Psoas muscle (tissue), 8 donors: Measurements from ENCODE around the gene LIF. TPM values are rescaled to one million over a fixed set of nuclear protein-coding genes. Genes with fewer than 3 reads are reported as not detected.

ENCODE experiments used
- ATAC-seq, 4 donors: fragments of 200-7000 bp; cut with Tn5 transposase; one replicate each; pipeline ENCODE4 v1.9.1; 2020; ENCODE audit warnings: moderate library complexity in 3 of 4, mild to moderate bottlenecking in 2 of 4
- DNase-seq, 2 donors: peaks; one replicate each; pipeline ENCODE4 v3.0.0-alpha.2; 2020
- H3K27ac ChIP-seq: fragments of 200-600 bp; one replicate; pipeline ENCODE4 v1.8.0; 2022
- H3K27me3 ChIP-seq, 3 donors: fragments of 200-600 bp in 1 of 3; one replicate each; pipeline versions ENCODE4 v1.6.1 to v1.8.0; 2013 to 2022; ENCODE audit warnings: low read length in 2 of 3, mild to moderate bottlenecking in 2 of 3, moderate library complexity in 1 of 3; ENCODE audit not compliant: insufficient read depth in 3 of 3
- H3K36me3 ChIP-seq, 2 donors: fragments of 200-600 bp in 1 of 2; one replicate each; pipeline versions ENCODE4 v1.6.1 to v1.8.0; 2013 to 2022; ENCODE audit warnings: low read depth in 1 of 2, mild to moderate bottlenecking in 1 of 2, moderate library complexity in 1 of 2; ENCODE audit not compliant: insufficient read depth in 1 of 2
- H3K4me1 ChIP-seq: fragments of 200-600 bp; one replicate; pipeline ENCODE4 v1.8.0; 2022
- H3K4me3 ChIP-seq: fragments of 200-600 bp; one replicate; pipeline ENCODE4 v1.8.0; 2022; ENCODE audit warnings: mild to moderate bottlenecking
- H3K9me3 ChIP-seq: fragments of 200-600 bp; one replicate; pipeline ENCODE4 v1.8.0; 2022
- CTCF ChIP-seq: fragments of 200-600 bp; IDR thresholded peaks from one replicate; pipeline ENCODE4 v1.8.0; 2022; ENCODE audit warnings: antibody characterized with exemption
- WGBS, 3 donors: extraction: QIAGEN DNeasy Blood & Tissue Kit; methylation state at CpG; one replicate each; pipeline versions ENCODE4 v1.1.6 to v1.1.7; 2013; 5-methylcytosine and 5-hydroxymethylcytosine counted together
- intact Hi-C, 2 donors: fragments of 100-400 bp; cut with DNase I; formaldehyde crosslinking; loops; one replicate each; pipeline versions ENCODE4 v1.11.0 to v1.14.2; 2022
- polyA plus RNA-seq, 3 donors: library from polyadenylated mRNA; stranded (reverse); fragments of 200-250 nt; gene quantifications; one replicate each; pipeline ENCODE4 v1.2.3, GENCODE V29; 2013
- total RNA-seq, 4 donors: library from RNA; stranded (reverse); fragmentation: NEBNext Ultra II Directional in 2 of 4; extraction: Animal tissue kit (Norgen Biotek cat#: 25700) in 2 of 4; gene quantifications; one replicate each; pipeline versions ENCODE4 v1.2.1 to v1.2.4, GENCODE V29; 2021 to 2023
- donor health status: healthy with polysubstance abuse.
- donor health status: DM: no; HTN: no; CAD: no; lungs with moderate emphysema.
- donor health status: Bipolar disorder and iron deficiency.
- donor health status: healthy.
- donor health status: DM: yes; HTN: yes; CAD: no.
- donor health status: DM: no; HTN: no; CAD: no.
- donor health status: DM: no; HTN: no; CAD: no.
- donor health status: DM: yes; HTN: yes; CAD: no.

The LIF gene
- total and polyA plus RNA-seq, 7 donors, result 0.10 to 21.4 (median 0.33) TPM; not detected in 1

GRCh38 chr22:30294066-30294465 is 47.5 kb upstream of the LIF start:
- no peaks in the 10 kb centered on the region for H3K9me3 ChIP-seq
- intact Hi-C loops, result loop anchor here in 1 of 2 donors (5.0 kb wide), 1 partner anchor 33 kb away; the partner anchor contains the start of gene TBC1D10A
- H3K27me3 ChIP-seq, result no peaks in the 10 kb centered on the region
- no peak overlapping the region for H3K27ac ChIP-seq
- H3K36me3 ChIP-seq, result peaks cover 0 to 32% of the 10 kb centered on the region in 2 donors
- TF ChIP-seq CTCF, result no peak
- ATAC-seq (no peak), DNase-seq (peak in 1 of 2 donors; percentile 12)
- no peak overlapping the region for H3K4me3 ChIP-seq
- H3K4me1 ChIP-seq, result peaks cover 11% of the 10 kb centered on the region
- WGBS, 3 donors, result 88 to 97% (median 95%) methylated on average over 9 of the region's 9 CpGs

- TF ChIP-seq CTCF, result no peak
- Histone ChIP-seq H3K27ac (no peak overlapping the region), H3K4me1 (peaks cover 19% of the 10 kb centered on the region), H3K27me3 (no peaks in the 10 kb centered on the region), H3K36me3 (peaks cover 0 to 25% of the 10 kb centered on the region in 2 donors), H3K4me3 (no peak overlapping the region), H3K9me3 (no peaks in the 10 kb centered on the region)
- WGBS, 3 donors, result 87 to 95% (median 89%) methylated on average over 7 of the region's 7 CpGs
- no peak for DNase-seq
- no peak for ATAC-seq
- intact Hi-C loops, result loop anchor here in 1 of 2 donors (5.0 kb wide), 1 partner anchor 34 kb away; the partner anchor contains the start of gene TBC1D10A
These were observed 46.5 kb upstream of the LIF start for GRCh38 chr22:30293026-30293425.

- intact Hi-C loops, result loop anchor here in 1 of 2 donors (5.0 kb wide), 1 partner anchor 35 kb away; the partner anchor contains the start of gene TBC1D10A
- H3K27ac ChIP-seq, result peak overlapping the region; percentile 76
- H3K4me1 ChIP-seq, result peaks cover 22% of the 10 kb centered on the region
- H3K9me3 ChIP-seq, result no peaks in the 10 kb centered on the region
- no peak for TF ChIP-seq CTCF
- 85 to 89% (median 88%) methylated on average over 18 of the region's 18 CpGs for WGBS, 3 donors
- peaks cover 0 to 18% of the 10 kb centered on the region in 2 donors for H3K36me3 ChIP-seq
- DNase-seq, result no peak
- H3K27me3 ChIP-seq, result no peaks in the 10 kb centered on the region
- no peak overlapping the region for H3K4me3 ChIP-seq
- ATAC-seq, result no peak
These were observed 45.8 kb upstream of the LIF start for GRCh38 chr22:30292069-30292970.

GRCh38 chr22:30291058-30291892 is 44.7 kb upstream of the LIF start:
- no peaks in the 10 kb centered on the region for H3K27me3 ChIP-seq
- 62 to 64% (median 62%) methylated on average over 12 to 13 of the region's 13 CpGs for WGBS, 3 donors
- no peaks in the 10 kb centered on the region for H3K9me3 ChIP-seq
- TF ChIP-seq CTCF, result no peak
- peak overlapping the region; percentile 76 for H3K27ac ChIP-seq
- intact Hi-C loops, result loop anchor here in 1 of 2 donors (5.0 kb wide), 1 partner anchor 36 kb away; the partner anchor contains the start of gene TBC1D10A
- peaks cover 22% of the 10 kb centered on the region for H3K4me1 ChIP-seq
- peak in 3 of 4 donors; percentile 8 to 22 (median 12) for ATAC-seq
- no peak overlapping the region for H3K4me3 ChIP-seq
- peaks cover 0 to 11% of the 10 kb centered on the region in 2 donors for H3K36me3 ChIP-seq
- peak; percentile 77 to 90 for DNase-seq
